Motor neuron (in vitro differentiated cells): ENCODE data around the gene NOL12. TPM values are rescaled to one million over a fixed set of nuclear protein-coding genes. Genes with fewer than 3 reads are reported as not detected.
A peak's percentile ranks its signal among the peaks of the same experiment; 100 is the strongest.
"Not testable (repeated sequence)": the region's sequence is repeated elsewhere in the genome, so short reads cannot be mapped to it uniquely, and the experiment has no call there.

Source experiments
- ATAC-seq, 8 experiments: fragments of 200-7000 bp; cut with Tn5 transposase; replicated peaks in 6 of 8; 2 replicates each; pipeline ENCODE4 v1.8.0; 2021; ENCODE audit warnings: mild to moderate bottlenecking in 8 of 8, moderate library complexity in 8 of 8
- H3K27ac ChIP-seq, 2 donors: fragments of 250-450 bp; sonication (Bioruptor Pico); 2 replicates each; pipeline ENCODE4 v1.9.0; 2021; ENCODE audit warnings: antibody characterized with exemption in 2 of 2, mild to moderate bottlenecking in 2 of 2, moderate library complexity in 1 of 2
- H3K4me1 ChIP-seq, 2 donors: fragments of 250-450 bp; sonication (Bioruptor Pico); replicated peaks in 1 of 2; 2 replicates each; pipeline ENCODE4 v1.6.1; 2021; ENCODE audit warnings: antibody characterized with exemption in 2 of 2, mild to moderate bottlenecking in 2 of 2, moderate library complexity in 1 of 2
- H3K4me3 ChIP-seq, 5 donors: fragments of 250-450 bp; sonication (Bioruptor Pico); 2 replicates each; pipeline ENCODE4 v1.9.0; 2021; ENCODE audit warnings: antibody characterized with exemption in 5 of 5, mild to moderate bottlenecking in 5 of 5, moderate library complexity in 4 of 5
- WGBS, 10 experiments: fragments of 450-650 bp; shearing (Covaris generic); methylation state at CpG; one replicate each; pipeline ENCODE4 v1.0.0; 2022; 5-methylcytosine and 5-hydroxymethylcytosine counted together
- in situ Hi-C, 9 experiments: fragments of 400-800 bp; cut with MboI; loops; one replicate each; pipeline ENCODE4 v1.15.0; 2021; ENCODE audit warnings: low sequenced_read_pairs in 9 of 9, low pct_unique_long_range_greater_than_20kb in 2 of 9; ENCODE audit not compliant: unreplicated experiment in 9 of 9
- total RNA-seq, 8 experiments: library from RNA; unstranded; fragments of 300-600 nt; gene quantifications; 2 replicates each; pipeline versions ENCODE4 v1.2.3 to v1.2.4, GENCODE V29; 2022

NOL12 gene
- total RNA-seq, 8 experiments from 2014 or later, result 16.4 to 41.8 (median 26.6) TPM

DNA sequence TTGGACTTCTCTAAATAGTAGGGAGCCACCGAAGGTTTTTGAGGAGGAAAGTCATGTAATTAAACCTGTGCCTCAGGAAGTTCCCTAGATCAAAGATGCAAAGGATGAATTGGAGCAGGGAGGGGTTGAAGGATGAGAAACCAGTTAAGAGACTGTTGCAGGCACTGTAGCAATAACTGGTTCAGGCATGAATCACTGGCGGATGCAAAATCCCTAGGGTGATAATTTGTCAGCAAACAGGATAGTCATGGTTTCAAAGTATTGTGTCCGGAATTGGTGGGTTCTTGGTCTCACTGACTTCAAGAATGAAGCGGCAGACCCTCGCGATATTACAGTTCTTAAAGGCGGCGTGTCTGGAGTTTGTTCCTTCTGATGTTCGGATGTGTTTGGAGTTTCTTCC is 30.6 kb downstream of the NOL12 start:
- peak in 2 of 8 experiments; percentile 60 to 72 for ATAC-seq
- in situ Hi-C loops, result no loop called here
- 60 to 100% (median 92%) methylated on average over 1 to 8 of the region's 9 CpGs; no CpG with 5 or more reads in 2 of the 10 experiments for WGBS, 10 experiments
- Histone ChIP-seq H3K4me3 (no peak overlapping the region), H3K4me1 (no peaks in the 10 kb centered on the region), H3K27ac (no peak overlapping the region)

GRCh38 chr22:37717235-37717634 is 31.1 kb downstream of the NOL12 start:
- H3K4me3 ChIP-seq, ATAC-seq, H3K4me1 ChIP-seq, H3K27ac ChIP-seq, in situ Hi-C loops: not testable (repeated sequence)
- 60 to 98% (median 82%) methylated on average over 2 to 6 of the region's 7 CpGs; no CpG with 5 or more reads in 4 of the 10 experiments for WGBS, 10 experiments

DNA sequence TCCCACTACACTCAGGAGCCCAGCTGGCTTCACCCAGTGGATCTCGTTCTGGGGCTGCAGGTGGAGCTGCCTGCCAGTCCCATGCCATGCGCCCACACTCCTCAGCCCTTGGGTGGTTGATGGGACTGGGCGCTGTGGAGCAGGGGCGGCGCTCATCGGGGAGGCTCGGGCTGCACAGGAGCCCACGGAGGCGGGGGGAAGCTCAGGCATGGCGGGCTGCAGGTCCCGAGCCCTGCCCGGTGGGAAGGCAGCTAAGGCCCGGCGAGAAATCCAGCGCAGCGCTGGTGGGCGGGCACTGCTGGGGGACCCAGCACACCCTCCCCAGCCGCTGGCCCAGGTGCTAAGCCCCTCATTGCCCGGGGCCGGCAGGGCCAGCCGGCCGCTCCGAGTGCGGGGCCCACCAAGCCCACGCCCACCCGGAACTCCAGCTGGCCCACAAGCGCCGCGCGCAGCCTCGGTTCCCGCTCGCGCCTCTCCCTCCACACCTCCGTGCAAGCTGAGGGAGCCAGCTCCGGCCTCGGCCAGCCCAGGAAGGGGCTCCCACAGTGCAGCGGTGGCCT is 31.7 kb downstream of the NOL12 start:
- H3K27ac ChIP-seq, H3K4me3 ChIP-seq, in situ Hi-C loops, H3K4me1 ChIP-seq, ATAC-seq: not testable (repeated sequence)
- WGBS, 10 experiments, result 100% methylated on average over 4 of the region's 38 CpGs; no CpG with 5 or more reads in 8 of the 10 experiments

- ATAC-seq, result peak in 2 of 8 experiments; percentile 6 to 8
- Histone ChIP-seq H3K4me1 (no peaks in the 10 kb centered on the region), H3K4me3 (no peak overlapping the region), H3K27ac (no peak overlapping the region)
- no CpG with 5 or more reads among the region's 25 CpGs for WGBS, 10 experiments
- in situ Hi-C loops, result no loop called here
Measured at GRCh38 chr22:37725551-37726240, 39.6 kb downstream of the NOL12 start.

DNA sequence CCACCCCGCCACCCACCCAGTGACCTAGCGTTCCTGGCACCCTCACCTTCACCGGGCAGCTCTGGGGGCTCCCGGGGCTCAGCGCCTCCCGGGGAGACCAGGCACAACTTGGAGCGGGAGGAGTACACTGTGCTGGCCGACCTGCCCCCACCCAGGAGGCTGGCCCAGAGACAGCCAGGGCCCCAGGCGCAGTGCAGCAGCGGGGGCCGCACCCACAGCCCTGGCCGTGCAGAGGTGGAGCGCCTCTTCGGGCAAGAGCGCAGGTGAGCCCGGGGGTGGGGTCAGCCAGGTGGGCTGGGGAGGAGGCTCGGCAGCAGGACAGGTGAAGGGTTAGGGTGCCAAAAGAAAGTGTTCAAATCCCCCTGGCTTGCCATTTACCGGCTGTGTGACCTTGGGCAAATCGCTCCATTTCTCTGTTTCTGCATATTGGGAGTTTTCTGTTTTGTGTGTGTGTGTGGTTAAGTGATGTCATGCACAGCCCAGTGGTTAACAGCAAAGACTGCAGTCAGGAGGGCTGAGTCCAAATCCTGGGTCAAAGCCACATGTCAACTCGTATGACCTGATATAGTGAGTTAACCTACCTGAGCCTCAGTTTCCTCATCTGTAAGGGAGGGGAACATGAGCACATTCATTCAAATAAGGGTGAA is 40.2 kb downstream of the NOL12 start:
- no peak overlapping the region for H3K4me3 ChIP-seq
- ATAC-seq, result peak in 5 of 8 experiments; percentile 6 to 88 (median 79)
- H3K4me1 ChIP-seq, result no peaks in the 10 kb centered on the region
- in situ Hi-C loops, result no loop called here
- 20 to 100% (median 67%) methylated on average over 1 to 7 of the region's 20 CpGs; no CpG with 5 or more reads in 3 of the 10 experiments for WGBS, 10 experiments
- H3K27ac ChIP-seq, result no peak overlapping the region

DNA sequence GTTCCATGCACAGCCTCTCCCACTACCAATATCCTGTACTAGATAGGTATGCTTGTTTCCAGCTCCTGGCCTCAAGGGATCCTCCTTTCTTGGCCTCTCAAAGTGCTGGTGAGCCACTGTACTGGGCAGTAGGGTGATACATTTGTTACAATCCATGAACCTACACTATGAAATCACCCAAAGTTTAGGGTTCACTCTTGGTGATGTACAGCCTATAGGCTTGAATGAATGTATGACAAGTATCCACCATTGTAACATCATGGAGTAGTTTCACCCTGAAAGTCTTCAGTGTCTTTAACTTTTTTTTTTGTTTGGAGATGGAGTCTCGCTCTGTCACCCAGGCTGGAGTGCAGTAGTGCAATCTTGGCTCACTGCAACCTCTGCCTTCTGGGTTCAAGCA is 42.5 kb downstream of the NOL12 start:
- peak in 2 of 8 experiments; percentile 20 to 38 for ATAC-seq
- in situ Hi-C loops, result no loop called here
- 100% methylated on average over 1 of the region's 1 CpG; no CpG with 5 or more reads in 7 of the 10 experiments for WGBS, 10 experiments
- Histone ChIP-seq H3K4me1 (no peaks in the 10 kb centered on the region), H3K27ac (no peak overlapping the region), H3K4me3 (no peak overlapping the region)

GRCh38 chr22:37731804-37732471 is 45.8 kb downstream of the NOL12 start:
- WGBS, 10 experiments, result 66 to 100% (median 94%) methylated on average over 2 to 12 of the region's 13 CpGs
- in situ Hi-C loops, result no loop called here
- Histone ChIP-seq H3K27ac (no peak overlapping the region), H3K4me1 (peaks cover 0 to 6% of the 10 kb centered on the region in 2 donors), H3K4me3 (no peak overlapping the region)
- no peak for ATAC-seq

DNA sequence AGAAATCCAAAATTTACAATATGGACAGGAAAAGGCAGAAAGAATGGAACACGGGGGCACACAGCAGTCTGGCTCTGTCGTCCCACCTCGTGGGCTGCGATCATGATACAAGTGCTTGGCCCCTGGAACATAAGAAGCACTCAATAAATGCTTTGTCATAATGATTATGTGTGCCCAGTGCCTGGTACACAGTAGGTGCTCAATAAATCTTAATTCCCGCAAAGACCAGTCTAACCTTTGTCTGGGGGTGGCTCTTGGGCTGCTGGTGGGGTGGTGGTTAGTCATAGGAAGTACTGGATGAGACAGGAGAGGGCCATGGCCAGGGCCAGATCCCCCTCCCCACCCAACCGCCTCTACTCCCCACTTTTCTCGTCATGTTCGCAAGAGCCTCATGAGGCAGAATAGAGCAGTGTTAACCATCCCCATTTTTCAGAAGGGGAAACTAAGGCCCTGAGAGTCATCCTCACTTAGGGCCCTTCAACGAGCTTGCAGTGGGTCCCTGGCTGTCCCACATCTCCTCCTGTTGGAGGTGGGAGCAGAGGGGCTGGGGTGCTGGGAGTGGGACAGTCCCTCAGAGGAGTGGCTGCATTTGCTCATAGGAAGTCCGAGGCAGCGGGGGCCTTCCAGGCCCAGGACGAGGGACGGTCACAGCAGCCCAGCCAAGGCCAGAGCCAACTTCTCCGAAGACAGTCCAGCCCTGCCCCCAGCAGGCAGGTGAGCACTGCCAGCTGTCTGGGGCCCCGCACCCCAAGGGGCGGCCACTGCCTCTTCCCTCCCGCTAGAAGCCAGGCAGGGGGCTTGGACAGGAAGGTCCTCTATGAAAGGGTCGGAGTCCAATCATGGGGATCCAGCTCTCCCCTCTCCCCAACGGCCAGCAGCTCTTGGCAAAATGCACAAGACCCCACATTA is 46.8 kb downstream of the NOL12 start:
- Histone ChIP-seq H3K27ac (no peak overlapping the region), H3K4me3 (no peak overlapping the region), H3K4me1 (peaks cover 0 to 6% of the 10 kb centered on the region in 2 donors)
- ATAC-seq, result no peak
- WGBS, 10 experiments, result 50 to 100% (median 84%) methylated on average over 1 to 8 of the region's 19 CpGs; no CpG with 5 or more reads in 3 of the 10 experiments
- in situ Hi-C loops, result no loop called here

- peaks cover 0 to 8% of the 10 kb centered on the region in 2 donors for H3K4me1 ChIP-seq
- ATAC-seq, result no peak
- in situ Hi-C loops, result no loop called here
- H3K4me3 ChIP-seq, result no peak overlapping the region
- 70 to 100% (median 93%) methylated on average over 1 to 2 of the region's 11 CpGs; no CpG with 5 or more reads in 5 of the 10 experiments for WGBS, 10 experiments
- no peak overlapping the region for H3K27ac ChIP-seq
Measured at GRCh38 chr22:37733625-37734401, 47.7 kb downstream of the NOL12 start.

GRCh38 chr22:37734402-37734700 is 48.2 kb downstream of the NOL12 start:
- Histone ChIP-seq H3K27ac (no peak overlapping the region), H3K4me3 (no peak overlapping the region), H3K4me1 (peaks cover 0 to 8% of the 10 kb centered on the region in 2 donors)
- in situ Hi-C loops, result no loop called here
- ATAC-seq, result peak in 1 of 8 experiments; percentile 7
- 83% methylated on average over 3 of the region's 6 CpGs; no CpG with 5 or more reads in 9 of the 10 experiments for WGBS, 10 experiments

GRCh38 chr22:37734964-37735451 is 48.9 kb downstream of the NOL12 start:
- Histone ChIP-seq H3K4me1 (peaks cover 0 to 8% of the 10 kb centered on the region in 2 donors), H3K27ac (peak overlapping the region in 1 of 2 donors; percentile 22), H3K4me3 (no peak overlapping the region)
- ATAC-seq, result peak; percentile 63 to 93 (median 82)
- in situ Hi-C loops, result no loop called here
- WGBS, 10 experiments, result 18 to 80% (median 66%) methylated on average over 2 to 7 of the region's 16 CpGs; no CpG with 5 or more reads in 5 of the 10 experiments
